K562 (cell line): Measurements from ENCODE around the gene OR6P1.

Experiments used
- IRF2 ChIP-seq: sonication (generic); formaldehyde crosslinking; IDR thresholded peaks from 2 replicates; pipeline ENCODE4 v1.8.1; 2022; ENCODE audit warnings: mild to moderate bottlenecking, missing genetic modification reagents
- LARP7 ChIP-seq: fragments of 450-650 bp; IDR thresholded peaks from 2 replicates; pipeline ENCODE4 v1.6.1; 2016
- TF ChIP-seq, protein P1 (sequence below): fragments of 450-650 bp; formaldehyde crosslinking; IDR thresholded peaks from 2 replicates; pipeline ENCODE4 v1.4.0; 2020; ENCODE audit warnings: mild to moderate bottlenecking, moderate library complexity
- TF ChIP-seq, protein P2 (sequence below): fragments of 250-450 bp; sonication (Bioruptor Pico); IDR thresholded peaks from 2 replicates; pipeline ENCODE4 v1.8.0; 2021; ENCODE audit warnings: moderate library complexity, mild to moderate bottlenecking, inconsistent platforms

DNA sequence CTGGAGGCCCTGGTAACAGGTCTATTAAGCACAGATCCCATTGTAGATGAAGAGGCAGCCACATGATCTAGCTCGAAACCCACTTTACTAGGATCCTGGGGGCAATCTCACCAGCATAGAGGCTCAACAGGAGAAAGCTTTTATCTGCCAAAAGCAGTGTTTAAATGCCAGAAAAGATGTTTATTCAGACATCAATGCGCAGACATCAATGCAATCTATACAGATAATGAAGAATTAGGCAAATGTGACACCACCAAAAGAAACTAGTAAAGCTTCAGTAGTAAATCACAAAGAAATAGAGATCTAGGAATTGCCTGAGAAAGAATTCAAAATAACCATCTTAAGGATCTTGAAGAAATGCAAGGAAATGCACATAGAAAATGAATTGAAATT lies 48.7 kb downstream of the OR6P1 start:
- TF ChIP-seq LARP7 (no peak), IRF2 (CRISPR knock-in tag) (no peak)
- TF ChIP-seq, protein P1, sequence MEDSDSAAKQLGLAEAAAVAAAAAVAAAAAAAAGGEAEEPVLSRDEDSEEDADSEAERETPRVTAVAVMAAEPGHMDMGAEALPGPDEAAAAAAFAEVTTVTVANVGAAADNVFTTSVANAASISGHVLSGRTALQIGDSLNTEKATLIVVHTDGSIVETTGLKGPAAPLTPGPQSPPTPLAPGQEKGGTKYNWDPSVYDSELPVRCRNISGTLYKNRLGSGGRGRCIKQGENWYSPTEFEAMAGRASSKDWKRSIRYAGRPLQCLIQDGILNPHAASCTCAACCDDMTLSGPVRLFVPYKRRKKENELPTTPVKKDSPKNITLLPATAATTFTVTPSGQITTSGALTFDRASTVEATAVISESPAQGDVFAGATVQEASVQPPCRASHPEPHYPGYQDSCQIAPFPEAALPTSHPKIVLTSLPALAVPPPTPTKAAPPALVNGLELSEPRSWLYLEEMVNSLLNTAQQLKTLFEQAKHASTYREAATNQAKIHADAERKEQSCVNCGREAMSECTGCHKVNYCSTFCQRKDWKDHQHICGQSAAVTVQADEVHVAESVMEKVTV (CRISPR knock-in tag) = no peak
- TF ChIP-seq, protein P2, sequence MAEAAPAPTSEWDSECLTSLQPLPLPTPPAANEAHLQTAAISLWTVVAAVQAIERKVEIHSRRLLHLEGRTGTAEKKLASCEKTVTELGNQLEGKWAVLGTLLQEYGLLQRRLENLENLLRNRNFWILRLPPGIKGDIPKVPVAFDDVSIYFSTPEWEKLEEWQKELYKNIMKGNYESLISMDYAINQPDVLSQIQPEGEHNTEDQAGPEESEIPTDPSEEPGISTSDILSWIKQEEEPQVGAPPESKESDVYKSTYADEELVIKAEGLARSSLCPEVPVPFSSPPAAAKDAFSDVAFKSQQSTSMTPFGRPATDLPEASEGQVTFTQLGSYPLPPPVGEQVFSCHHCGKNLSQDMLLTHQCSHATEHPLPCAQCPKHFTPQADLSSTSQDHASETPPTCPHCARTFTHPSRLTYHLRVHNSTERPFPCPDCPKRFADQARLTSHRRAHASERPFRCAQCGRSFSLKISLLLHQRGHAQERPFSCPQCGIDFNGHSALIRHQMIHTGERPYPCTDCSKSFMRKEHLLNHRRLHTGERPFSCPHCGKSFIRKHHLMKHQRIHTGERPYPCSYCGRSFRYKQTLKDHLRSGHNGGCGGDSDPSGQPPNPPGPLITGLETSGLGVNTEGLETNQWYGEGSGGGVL (CRISPR knock-in tag) = no peak
